ENCODE measurements around the gene SGF29.
"Not testable (repeated sequence)": the region's sequence is repeated elsewhere in the genome, so short reads cannot be mapped to it uniquely, and the experiment has no call there.

Gene SGF29

DNA sequence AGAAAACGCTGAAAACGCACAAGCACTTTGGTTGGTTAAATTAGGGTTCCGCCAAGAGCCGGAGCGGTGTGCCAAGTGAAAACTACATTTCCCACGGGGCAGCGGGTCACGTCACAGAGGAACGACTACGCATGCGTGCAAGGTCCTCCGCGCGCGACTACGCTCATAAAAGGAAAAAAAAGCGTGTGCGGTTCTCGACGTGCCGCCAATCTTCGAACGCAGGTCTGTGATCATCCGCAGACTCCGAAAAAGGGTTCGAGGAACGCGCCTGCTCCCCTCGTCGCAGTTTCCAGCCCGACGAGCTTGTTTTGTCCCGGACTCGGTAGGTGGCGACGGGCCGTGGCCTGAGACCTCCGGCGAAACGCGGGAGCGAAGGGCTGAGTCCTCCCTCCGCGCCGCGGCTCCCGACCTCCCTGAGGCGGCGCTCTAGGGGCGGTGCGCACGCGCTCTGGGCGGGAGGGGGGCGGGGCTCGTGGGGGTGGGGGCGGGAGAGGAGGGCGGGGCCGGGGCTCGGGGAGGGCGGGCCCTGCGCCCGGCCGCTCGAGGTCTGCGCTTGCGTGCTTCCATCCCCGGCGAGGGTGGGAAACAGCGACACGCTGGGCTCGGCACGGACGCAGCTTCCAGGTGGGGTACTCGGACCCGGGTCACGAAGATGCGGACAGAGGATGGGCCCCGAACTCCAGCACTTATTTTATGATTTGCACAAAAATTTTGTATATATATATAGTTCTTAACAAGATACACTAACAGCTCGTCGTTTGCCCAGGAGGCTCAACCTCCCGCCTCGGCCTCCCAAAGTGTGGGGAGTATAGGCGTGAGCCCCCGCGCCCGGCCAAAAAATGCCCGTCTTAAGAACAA, at the start of gene SGF29:
TSS of gene SGF29 (plus strand) at position 145 of the 858 bp plus-strand sequence. CDS start 27,150 bp downstream, outside the sequence.
- DNase-seq (ENCODE audit: low read depth): peak; percentile 74

DNA sequence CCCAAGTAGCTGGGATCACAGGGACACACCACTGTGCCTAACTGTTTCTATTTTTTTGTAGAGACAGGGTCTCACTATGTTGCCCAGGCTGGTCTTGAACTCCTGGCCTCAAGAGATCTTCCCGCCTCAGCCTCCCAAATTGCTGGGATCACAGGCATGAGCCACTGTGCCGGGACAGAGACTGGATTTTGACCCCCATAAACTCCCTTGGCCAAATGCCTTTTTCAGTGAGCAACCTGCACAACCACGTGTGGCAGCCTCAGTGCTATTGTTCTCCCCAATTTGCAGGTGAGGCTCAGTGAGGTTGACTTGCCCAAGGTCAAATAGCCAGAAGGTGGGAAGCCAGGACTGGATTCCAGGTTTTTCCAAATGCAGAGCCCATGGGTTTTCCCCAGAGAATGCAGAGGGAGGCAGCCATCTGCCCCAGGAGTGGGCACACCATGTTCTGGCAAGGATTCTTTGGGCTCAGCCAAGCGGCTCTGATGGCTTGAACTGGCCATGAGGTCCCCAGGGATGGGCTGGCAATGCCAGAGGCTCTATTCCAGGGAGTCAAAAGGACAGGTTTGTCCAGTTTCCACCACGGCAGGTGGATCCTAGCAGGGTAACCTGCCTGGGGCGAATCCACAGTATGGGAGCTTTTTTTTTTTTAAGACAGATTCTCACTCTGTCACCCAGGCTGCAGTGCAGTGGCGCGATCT, 48.9 kb upstream of the SGF29 start:
- DNase-seq (ENCODE audit: low read depth): no peak

DNA sequence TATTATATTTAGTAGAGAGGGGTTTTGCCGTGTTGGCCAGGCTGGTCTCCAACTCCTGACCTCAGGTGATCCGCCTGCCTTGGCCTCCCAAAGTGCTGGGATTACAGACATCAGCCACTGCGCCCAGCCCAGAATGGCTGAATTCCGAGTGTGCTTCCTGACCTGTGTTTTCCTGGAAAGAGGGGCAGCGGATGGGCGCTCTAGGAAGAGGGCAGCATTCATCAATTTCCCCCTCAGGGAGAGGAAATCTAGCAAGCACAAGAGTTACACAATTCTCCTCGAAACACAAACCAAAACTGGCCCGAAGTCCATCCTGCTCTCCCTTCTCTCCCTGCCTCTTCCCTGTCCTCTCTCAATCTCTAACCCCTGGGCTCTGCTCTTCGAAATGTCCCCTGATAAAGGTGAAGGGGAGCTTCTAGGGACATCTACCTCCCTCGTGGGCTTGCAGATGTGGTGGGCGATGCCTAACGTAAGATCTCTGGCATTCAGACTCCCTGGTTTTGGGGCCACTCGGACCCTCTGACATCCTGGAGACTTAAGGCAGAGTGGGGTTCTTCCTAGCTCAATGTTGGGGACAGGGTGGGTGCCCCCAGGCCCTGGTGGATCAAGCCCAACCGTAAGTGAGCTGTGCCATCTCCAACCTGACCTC, 48.1 kb upstream of the SGF29 start:
- DNase-seq (ENCODE audit: low read depth): no peak

DNA sequence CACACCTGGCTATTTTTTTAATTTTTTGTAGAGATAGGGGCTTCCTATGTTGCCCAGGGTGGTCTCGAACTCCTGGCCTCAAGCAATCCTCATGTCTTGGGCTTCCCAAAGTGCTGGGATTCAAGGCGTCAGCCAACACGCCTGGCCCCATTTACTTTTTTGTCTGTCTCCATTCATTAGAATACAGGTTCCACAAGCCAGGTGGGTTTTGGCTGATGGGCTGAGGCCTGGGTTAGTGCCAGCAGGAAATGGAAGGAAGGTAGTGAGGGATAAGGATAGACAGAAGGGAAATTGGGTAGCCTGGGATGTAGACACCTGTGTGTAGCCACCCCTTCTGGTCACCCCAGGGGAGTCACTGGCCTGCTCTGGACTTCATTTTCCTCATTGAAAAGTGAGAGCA, 42.7 kb upstream of the SGF29 start:
- DNase-seq (ENCODE audit: low read depth): no peak

DNA sequence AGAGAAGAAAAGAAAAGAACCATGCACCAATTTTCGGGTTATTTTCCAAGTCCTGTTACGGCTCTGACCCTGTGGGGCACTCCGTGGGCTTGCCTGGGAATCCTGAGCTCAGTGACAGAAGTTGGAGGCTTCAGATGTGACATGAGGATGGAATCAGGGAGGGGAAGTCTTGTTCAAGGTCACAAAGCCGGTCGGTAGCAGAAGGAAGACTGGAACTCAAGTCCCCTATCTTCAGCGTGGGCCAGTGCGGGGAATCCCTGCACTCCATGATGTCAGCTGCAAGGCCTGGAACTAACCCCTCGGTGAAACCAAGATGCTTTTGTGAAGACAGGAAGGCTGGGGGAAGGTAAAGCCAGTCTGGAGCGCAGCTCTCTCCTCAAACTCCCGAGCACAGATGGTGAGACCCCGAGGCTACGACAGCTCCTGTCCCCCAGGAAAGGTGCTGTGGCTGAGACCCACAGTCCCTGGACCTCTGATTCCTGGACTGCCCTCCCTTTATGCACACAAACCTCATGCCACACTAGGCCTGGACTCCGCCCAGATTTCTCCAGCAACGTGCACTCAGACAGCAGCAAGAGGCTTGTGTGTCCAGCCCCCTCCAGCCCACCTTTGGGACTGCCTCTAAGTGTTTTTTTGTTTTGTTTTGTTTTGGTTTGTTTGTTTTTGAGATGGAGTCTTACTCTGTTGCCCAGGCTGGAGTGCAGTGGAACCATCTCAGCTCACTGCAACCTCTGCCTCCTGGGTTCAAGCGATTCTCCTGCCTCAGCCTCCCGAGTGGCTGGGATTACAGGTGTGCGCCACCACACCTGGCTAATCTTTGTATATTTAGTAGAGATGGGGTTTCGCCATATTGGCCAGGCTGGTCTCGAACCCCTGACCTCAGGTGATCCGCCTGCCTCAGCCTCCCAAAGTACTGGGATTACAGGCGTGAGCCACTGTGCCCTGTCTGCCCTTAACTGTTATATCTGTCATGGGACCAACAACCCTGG, 41.6 kb upstream of the SGF29 start:
- no peak for DNase-seq (ENCODE audit: low read depth)

DNA sequence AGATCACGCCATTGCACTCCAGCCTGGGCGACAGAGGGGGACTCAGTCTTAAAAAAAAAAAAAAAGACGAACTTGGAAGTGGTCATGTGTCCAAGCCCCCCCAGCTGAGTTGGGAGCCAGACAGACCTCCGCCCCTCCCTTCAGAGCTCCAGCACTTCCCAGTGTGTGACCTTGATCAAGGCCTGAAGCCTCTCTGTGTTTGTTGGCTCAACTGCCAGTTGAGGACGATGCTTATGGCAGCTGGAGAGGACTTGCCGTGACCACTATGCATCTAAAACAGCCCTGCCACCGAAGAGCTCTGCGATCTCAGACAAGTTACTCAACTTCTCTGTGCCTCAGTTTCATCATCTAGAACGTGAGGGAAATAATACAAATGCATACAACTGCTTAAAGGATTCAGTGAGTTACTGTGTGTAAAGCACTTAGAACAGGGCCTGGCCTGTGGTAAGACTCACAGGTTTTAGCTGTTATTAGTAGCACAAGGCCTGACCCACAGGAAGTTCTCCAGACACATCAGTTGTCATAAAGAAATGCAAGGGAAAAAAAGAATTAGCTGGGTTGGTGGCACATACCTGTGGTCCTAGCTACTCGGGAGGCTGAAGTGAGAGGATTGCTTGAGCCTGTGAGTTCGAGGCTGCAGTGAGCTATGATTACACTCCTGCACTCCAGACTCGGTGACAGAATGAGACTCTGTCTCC, 40.1 kb upstream of the SGF29 start:
- no peak for DNase-seq (ENCODE audit: low read depth)

DNA sequence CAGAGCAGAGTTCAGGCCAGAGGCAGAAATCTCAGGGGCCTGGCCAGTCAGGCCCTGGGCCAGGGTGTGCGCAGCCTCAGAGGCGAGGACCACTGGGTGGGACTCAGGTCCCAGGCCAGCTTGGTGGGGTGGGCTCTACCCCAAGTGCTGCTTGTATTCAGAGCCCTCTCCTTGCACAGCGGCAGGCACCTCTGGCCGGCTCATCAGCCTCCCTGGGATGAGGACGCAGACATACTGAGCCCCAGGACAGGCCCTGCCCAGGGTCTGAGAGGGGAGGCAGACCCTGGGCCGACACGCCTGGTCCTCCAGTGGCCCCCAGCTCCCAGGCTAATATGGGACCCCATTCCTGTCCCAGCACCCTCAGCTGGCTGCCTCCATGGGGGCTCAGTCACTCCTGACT, 39.5 kb upstream of the SGF29 start:
- DNase-seq (ENCODE audit: low read depth): no peak

DNA sequence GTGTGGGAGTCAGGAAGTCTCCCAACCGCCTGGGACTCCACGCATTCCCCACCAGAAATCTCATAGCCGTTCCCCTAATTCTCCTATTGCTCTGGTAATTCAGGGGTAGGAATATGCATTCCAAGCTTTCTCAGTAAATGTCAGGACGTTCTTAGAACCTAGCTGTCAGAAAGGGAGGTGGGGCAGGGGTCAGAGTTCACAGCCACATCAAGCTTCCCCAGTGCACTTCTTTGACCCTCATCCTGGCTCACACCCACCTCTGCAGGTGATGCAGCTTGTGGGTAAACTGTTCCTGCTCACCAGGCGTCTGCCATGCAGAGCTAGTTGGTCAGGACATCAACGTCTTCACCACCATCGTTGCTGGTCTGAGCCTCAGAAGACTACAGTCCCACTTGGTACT, 33.0 kb upstream of the SGF29 start:
- DNase-seq (ENCODE audit: low read depth): no peak

DNA sequence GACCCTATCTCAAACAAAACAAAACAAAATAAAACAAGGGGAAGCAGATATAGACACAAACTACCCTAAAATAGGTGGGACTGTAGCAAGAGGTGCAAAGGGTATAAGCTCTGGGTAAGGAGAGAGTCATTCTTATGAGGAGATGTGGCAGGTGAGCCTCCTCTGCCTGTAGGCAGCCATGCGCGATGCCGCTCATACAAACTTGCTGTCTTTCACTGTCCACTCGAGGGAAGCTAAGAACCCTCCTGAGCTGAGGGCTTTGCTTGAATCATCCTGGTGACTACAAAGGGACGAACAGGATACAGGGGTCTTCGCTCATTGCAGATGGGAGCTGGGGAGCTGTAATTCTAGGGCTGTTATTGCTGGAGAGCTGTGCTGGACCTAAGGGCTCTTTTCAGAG, 32.3 kb upstream of the SGF29 start:
- no peak for DNase-seq (ENCODE audit: low read depth)

DNA sequence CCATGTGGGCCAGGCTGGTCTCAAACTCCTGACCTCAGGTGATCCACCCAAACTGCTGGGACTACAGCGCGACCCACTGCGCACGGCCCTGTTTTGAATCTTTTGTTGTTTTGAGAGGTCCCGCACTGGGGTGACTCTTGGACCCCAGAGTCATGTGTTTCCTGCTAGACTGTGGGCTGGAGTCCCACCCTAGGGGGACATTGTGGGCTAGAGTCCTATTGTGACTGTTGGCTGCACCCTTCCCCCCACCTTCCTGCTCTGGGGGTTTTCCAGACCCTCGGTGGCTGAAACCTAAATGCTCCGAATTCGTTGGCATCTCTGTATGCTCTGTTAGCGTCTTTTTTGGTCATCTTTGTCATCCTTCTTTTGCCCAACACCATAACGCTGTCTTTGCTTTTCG, 30.9 kb upstream of the SGF29 start:
- DNase-seq (ENCODE audit: low read depth): no peak

DNA sequence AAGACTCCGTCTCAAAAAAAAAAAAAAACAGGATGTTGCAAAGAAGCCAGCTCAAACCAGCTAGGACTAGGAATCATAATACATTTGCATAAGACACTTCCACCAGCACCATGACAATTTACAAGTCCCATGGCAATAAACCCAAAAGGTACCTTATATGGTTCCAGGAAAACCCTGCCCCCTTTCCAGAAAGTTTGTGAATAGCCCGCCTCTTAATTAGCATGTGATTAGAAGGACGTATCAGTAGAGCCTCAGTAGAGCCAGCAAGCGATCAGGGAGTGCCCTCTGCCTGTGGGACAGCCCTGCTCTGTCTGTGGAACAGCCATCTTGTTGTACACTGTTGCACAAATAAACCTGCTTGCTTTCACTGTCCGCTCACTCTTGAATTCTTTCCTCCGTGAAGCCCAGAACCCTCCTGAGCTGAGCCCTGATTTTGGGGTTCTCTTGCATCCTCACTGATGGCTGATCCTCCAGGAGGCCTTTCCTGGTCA, 29.0 kb upstream of the SGF29 start:
- DNase-seq (ENCODE audit: low read depth): no peak

DNA sequence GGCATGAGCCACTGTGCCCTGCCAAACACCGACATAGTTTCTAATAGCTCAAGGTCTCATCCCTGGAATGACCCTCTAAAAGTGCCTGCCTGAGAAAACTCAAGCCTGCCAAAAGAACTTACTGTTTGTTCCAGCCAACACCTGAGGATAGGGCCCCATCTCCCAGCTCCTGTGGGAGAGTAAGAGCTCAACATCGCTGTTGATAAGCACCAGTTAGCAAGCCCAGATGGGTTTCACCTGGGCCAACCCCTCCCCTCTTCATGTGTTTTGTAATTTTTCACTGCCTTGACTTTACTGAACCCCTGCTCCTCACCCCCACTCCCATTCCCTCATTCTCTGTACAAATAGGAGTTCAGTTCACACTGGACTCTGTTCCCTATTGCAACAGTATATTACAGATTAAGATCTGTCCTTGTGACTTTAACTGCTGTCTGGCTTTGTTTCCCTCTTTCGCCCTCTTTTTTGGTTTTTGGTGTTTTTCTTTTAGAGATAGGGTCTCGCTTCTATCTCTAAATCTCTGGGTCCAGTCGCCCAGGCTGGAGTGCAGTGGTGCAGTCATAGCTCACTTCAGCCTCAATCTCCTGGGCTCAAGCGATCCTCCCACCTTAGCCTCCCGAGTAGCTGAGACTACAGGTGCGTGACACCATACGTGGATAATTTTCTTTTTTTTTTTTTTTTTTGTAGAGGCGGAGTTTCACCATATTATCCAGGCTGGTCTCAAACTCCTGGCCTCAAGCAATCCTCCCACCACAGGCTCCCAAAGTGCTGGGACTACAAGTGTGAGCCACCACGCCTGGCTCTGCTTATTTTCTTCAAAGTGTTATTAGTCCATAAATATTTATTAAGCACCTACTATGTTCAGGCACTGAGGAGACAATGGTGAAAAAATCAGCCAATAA, 27.3 kb upstream of the SGF29 start:
- no peak for DNase-seq (ENCODE audit: low read depth)

DNA sequence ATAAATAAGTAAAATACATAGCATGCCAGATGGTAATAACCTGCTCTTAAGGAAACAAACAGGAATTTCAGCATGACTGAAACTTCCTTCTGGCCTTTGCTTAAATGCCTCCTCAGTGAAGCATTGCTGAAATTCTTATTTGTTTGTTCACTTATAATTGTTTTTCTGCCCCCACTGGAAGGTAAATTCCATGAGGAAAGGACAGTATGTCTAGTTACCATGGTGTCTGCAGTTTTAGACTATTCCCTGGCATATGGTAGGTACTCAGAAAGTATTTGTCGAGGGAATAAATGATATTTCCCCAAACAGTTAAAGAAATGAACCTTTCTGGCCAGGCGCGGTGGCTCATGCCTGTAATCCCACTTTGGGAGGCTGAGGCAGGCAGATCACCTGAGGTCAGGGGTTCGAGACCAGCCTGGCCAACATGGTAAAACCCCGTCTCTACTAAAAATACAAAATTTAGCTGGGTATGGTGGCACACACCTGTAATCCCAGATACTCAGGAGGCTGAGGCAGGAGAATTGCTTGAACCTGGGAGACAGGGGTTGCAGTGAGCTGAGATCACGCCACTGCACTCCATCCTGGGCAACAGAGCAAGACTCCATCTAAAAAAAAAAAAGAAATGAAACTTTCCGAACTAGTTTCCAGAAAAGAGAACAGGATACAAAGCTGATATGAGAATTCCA, 26.5 kb upstream of the SGF29 start:
- DNase-seq (ENCODE audit: low read depth): not testable (repeated sequence)

DNA sequence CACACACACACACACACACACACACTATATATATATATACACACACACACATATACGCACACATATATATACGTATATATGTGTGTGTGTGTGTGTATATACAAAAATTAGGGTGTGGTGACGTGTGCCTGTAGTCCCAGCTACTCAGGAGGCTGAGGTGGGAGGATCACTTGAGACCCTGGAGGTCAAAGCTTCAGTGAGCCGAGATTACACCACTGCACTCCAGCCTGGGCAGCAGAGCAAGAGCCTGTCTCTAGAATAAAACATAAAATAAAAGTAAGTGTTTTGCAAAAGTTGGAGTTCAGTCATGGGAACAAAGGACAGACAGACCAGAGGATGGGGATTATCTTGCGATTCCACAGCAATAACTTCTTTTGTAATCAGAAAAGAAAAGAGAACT, 25.7 kb upstream of the SGF29 start:
- no peak for DNase-seq (ENCODE audit: low read depth)

DNA sequence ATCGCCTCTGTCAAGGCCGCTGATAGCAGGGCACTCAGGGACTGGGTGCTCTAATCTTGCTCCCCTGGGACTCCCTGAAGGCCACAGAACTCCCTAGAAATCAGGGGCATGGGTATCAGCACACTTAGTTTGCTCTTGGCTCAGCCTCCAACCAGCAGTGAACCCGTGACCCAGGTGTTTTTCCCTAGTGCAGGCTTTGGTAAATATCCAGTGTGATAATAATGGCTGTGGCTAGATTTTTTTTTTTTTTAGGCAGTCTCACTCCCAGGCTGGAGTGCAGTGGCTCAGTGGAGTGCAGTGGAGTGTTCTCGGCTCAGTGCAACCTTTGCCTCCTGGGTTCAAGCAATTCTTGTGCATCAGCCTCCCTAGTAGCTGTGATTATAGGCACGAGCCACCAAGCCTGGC, 25.3 kb upstream of the SGF29 start:
- no peak for DNase-seq (ENCODE audit: low read depth)

DNA sequence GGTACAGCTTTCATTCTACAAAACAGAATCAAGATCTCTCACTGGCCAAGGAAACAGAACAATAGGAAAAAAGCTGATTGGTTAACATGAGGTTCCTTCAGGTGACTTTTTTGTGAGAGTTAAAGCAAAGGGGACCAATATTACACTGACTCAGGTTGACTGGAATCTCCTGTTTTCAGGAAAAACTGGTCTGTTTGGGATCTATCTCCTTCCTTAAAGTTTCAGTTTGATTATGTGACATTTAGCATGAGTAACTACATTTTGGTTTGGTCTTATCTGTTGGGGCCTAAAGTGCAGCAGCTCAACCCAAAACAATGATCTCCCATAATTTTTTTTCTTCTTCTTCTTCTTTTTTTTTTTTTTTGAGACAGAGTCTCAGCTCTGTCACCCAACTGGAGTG, 24.6 kb upstream of the SGF29 start:
- no peak for DNase-seq (ENCODE audit: low read depth)

DNA sequence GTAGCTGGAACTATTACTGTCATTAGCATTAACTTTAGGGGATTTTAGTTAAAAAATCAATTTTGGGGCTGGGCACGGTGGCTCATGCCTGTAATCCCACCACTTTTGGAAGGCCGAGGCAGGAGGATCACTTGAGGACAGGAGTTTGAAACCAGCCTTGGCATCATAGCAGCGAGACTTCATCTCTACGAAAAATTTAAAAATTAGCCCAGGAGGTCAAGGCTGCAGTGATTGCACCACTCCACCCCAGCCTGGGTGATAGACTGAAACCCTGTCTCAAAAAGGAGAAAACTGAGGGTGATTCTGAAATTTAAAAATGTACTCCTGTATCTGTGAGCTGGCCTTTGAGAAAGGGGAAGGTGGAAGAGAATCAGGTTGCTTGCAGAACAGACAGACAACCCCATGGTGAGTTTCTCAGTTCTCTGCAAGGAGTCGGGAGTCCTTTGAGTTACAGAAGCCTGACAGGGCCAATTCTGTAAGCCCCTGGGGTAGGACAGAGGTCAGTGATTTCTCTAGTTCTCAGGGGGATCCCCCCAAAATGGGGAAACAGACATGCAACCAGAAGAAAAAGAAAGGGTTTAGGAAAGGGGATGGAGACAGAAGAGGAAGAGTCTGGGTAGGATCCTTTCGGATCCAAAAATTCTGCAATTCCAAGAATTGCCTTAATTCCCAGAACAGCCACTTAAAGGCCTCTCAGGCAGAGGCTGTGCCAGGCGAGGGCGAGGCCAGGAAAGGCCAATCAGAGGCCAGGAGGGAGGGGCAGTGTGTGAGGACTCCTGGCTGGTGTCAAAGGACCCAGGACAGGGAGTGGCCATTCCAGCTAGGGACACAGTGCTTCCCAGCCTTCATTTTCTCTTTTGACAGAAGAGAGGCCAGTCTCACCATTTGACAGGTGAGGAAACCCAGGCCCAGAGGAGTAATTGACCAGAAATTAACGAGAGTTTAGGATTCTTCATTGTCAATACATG, 21.7 kb upstream of the SGF29 start:
- DNase-seq (ENCODE audit: low read depth): no peak

All from GM04504 (cell line).